Measurements from ENCODE around the gene FABP1.

- TF ChIP-seq CTCF (IDR thresholded peaks at IDR 0.05) (no peak), POLR2A (IDR thresholded peaks at IDR 0.05) (no peak)
Measured at GRCh38 chr2:88110830-88111229, 17.0 kb downstream of the FABP1 start.
